Duodenal mucosa (tissue), 2 donors: ENCODE data around the gene SAP130.

Experiments
- H3K27ac ChIP-seq: one replicate; pipeline ENCODE4 v1.7.0; 2013; ENCODE audit warnings: low read depth, low read length
- H3K27me3 ChIP-seq, 2 donors: one replicate each; pipeline ENCODE4 v1.7.0; 2013; ENCODE audit warnings: low read length in 2 of 2, control low read depth in 1 of 2; ENCODE audit not compliant: insufficient read depth in 2 of 2, control insufficient read depth in 1 of 2
- H3K36me3 ChIP-seq, 2 donors: one replicate each; pipeline ENCODE4 v1.7.0; 2013; ENCODE audit warnings: low read length in 2 of 2, control low read depth in 1 of 2; ENCODE audit not compliant: insufficient read depth in 2 of 2, control insufficient read depth in 1 of 2
- H3K4me1 ChIP-seq, 2 donors: one replicate each; pipeline ENCODE4 v1.7.0; 2013; ENCODE audit warnings: low read length in 2 of 2, control low read depth in 1 of 2; ENCODE audit not compliant: insufficient read depth in 2 of 2, control insufficient read depth in 1 of 2
- H3K4me3 ChIP-seq, 2 donors: one replicate each; pipeline ENCODE4 v1.7.0; 2013; ENCODE audit warnings: low read length in 2 of 2, low read depth in 1 of 2
- H3K9ac ChIP-seq, 2 donors: one replicate each; pipeline ENCODE4 v1.7.0; 2013; ENCODE audit warnings: low read length in 2 of 2, low read depth in 1 of 2
- H3K9me3 ChIP-seq, 2 donors: one replicate each; pipeline ENCODE4 v1.7.0; 2013; ENCODE audit warnings: low read length in 2 of 2, control low read depth in 1 of 2; ENCODE audit not compliant: control insufficient read depth in 1 of 2

Gene SAP130

DNA sequence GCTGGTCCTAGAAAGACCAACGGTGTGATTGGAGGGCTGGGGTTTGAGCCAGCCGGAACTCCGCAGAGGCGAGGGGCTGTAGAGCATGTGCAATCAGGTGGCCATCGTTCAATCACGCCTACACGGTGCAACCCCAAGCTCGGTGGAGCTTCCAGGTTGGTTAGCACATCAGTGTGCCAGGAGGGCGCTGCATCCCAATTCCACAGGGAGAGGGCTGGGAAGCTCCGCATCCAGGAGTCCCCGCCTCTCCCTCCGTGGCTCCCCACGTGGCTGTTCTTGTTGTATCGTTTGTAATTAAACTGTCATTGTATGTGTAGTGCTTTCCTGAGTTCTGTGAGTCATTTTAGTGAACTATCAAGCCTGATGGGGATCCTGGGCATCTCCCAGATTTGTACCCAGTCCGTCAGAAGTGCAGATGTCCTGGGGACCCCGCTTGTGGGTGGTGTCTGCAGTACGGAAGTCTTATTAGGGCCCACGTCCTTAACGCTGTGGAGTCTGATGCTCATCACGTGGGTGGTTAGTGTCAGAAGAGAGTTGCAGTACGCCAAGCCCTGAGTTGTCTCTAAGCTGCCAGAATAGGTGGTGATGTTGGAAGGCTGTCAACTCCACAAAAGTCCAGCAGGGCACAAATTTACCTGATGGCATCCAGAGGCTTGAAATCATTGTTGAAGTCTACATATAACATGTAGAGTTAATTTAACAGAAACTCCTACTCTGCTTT is 121.5 kb downstream of the SAP130 start:
- Histone ChIP-seq H3K4me1 (no peaks in the 10 kb centered on the region), H3K9ac (no peak overlapping the region), H3K9me3 (no peaks in the 10 kb centered on the region), H3K4me3 (no peak overlapping the region), H3K27me3 (peaks cover 0 to 4% of the 10 kb centered on the region in 2 donors), H3K36me3 (no peaks in the 10 kb centered on the region), H3K27ac (no peak overlapping the region)

DNA sequence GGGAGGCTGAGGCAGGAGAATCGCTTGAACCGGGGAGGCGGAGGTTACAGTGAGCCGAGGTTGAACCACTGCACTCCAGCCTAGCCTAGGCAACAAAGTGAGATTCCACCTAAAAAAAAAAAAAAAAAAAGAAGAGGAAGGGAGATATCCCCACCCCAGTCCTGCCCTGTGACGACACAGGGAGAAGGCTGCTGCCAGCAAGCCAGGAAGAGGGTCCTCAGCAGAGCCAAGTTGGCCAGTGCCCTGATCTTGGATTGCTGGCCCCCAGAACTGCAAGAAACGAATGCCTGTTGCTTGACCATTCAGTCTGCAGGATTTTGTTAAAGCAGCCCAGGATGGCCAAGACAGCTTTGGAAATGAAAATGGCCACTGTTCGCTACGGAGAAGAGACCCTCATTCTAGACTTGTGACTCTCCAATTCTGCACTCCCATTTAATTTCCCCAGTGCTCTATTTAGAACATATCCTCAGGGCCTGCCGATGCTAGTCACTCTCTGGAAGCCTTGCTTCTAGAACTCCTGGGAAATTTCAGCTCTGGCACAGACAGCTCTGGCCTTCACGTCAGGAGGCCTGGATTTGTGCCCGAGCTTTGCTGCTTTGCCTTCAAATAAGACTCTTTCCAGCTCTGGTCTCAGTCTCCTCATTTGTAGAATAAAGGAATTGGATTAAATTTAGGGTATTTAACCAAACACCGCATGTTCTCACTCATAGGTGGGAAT is 126.4 kb downstream of the SAP130 start:
- H3K4me1 ChIP-seq = no peaks in the 10 kb centered on the region
- H3K27me3 ChIP-seq = no peaks in the 10 kb centered on the region
- H3K9ac ChIP-seq = no peak overlapping the region
- H3K27ac ChIP-seq = no peak overlapping the region
- H3K4me3 ChIP-seq = no peak overlapping the region
- no peaks in the 10 kb centered on the region for H3K9me3 ChIP-seq
- no peaks in the 10 kb centered on the region for H3K36me3 ChIP-seq

DNA sequence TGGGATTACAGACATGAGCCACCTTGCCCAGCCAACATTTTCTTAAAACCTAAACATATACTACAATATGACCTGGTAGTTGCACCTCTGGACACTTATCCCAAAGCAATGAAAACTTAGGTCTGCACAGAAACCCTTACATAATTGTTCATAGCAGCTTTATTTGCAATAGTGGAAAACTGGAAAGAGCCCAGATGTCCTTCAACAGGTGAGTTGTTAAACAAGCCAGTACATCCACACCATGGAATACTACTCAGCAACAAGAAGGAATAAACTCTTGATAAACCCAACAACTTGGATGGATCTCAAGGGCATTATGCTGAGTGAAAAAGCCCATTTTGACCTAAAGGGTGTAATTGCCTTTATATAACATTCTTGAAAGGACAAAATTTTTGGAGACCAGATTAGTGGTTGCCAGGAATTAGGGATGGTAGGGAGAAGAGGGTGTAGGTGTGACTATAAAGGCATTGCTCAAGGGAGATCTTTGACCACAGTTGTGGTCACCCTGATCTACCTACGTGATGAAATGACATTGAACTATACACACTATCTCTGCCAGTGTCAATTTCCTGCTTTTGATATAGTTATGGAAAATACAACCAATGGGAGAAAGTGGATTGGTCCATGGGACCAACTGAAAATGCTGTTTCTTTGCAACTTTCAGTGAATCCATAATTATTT is 130.2 kb downstream of the SAP130 start:
- Histone ChIP-seq H3K4me3 (no peak overlapping the region), H3K9ac (no peak overlapping the region), H3K4me1 (no peaks in the 10 kb centered on the region), H3K9me3 (no peaks in the 10 kb centered on the region), H3K36me3 (no peaks in the 10 kb centered on the region), H3K27me3 (no peaks in the 10 kb centered on the region), H3K27ac (no peak overlapping the region)

DNA sequence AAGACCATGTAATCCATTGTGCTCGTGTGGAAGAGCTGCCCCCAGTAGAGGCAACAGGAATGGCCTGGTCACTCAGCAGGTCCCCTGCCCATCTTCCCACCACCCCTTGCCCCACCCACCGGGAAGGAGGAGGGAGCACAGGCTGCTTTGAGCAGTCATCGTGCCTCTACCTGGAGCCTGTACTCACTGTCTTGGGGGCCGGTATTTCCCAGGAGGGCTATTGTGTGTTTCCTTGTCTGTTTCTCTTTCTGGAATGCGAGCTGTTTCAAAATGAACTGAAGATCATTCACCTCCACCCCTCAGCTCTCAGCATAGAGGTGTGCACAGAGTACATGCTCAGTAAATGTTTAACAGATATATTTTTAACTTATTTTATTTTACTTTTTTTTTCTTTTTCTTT is 134.4 kb downstream of the SAP130 start:
- Histone ChIP-seq H3K27ac (no peak overlapping the region), H3K4me3 (no peak overlapping the region), H3K4me1 (no peaks in the 10 kb centered on the region), H3K36me3 (no peaks in the 10 kb centered on the region), H3K9me3 (no peaks in the 10 kb centered on the region), H3K27me3 (no peaks in the 10 kb centered on the region), H3K9ac (no peak overlapping the region)

- H3K4me1 ChIP-seq = peaks cover 0 to 1% of the 10 kb centered on the region in 2 donors
- H3K27ac ChIP-seq = no peak overlapping the region
- no peaks in the 10 kb centered on the region for H3K36me3 ChIP-seq
- no peaks in the 10 kb centered on the region for H3K27me3 ChIP-seq
- no peak overlapping the region for H3K9ac ChIP-seq
- H3K4me3 ChIP-seq = no peak overlapping the region
- no peaks in the 10 kb centered on the region for H3K9me3 ChIP-seq
Measured at GRCh38 chr2:127893033-127893432, 134.8 kb downstream of the SAP130 start.

DNA sequence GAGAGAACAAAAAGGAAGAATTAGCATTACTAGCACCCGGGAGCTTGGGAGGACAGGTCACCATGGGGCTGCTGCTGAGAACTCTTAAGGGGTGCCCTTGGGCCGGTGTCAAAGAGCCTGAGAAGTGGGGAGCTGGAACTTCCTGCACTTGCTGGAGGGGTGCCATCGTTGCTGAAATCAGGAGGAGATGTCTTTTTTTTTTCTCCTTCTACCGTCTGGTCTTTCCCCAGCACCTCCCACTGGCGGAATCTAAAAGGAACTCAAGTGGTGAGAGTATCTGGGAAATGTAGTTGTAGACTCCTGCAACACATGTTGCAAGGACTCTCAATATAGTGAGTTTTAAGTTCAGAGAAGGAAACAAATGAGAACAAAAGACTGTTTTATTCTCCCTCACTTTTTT is 136.0 kb downstream of the SAP130 start:
- Histone ChIP-seq H3K9ac (no peak overlapping the region), H3K36me3 (no peaks in the 10 kb centered on the region), H3K4me3 (no peak overlapping the region), H3K27me3 (no peaks in the 10 kb centered on the region), H3K27ac (no peak overlapping the region), H3K9me3 (no peaks in the 10 kb centered on the region), H3K4me1 (peaks cover 7 to 13% of the 10 kb centered on the region in 2 donors)
